Measurements from ENCODE around the gene NTRK2. TPM values are rescaled to one million over a fixed set of nuclear protein-coding genes. Genes with fewer than 3 reads are reported as not detected.

The NTRK2 gene
- total RNA-seq, 1 donor from 2014 or later = 65.0 TPM

DNA sequence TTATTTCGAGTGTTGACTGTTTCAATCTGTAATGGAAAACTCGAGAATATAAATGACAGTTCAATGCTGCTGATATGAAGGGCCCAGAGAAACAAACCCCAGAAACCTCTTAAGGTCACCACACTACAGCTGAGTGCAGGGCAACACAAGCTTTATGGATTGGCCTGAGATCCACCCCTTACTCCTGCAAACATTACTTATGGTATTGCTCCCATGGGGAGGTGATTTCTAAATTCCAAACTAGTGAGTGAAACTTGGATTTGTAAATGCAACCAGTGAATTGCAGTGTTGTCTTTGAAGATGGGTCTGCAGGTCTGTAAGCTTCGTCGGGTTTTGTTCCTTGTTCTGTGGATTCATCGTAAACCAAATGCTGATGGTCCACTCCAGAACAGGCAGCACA lies 85.4 kb downstream of the NTRK2 start:
- Mint-ChIP-seq H3K36me3 (peaks cover 5% of the 10 kb centered on the region), H3K4me1 (peaks cover 26% of the 10 kb centered on the region), H3K27ac (no peak overlapping the region), H3K27me3 (ENCODE audit: low read depth) (no peaks in the 10 kb centered on the region), H3K4me3 (no peak overlapping the region), H3K9me3 (no peaks in the 10 kb centered on the region)
- TF ChIP-seq, protein P1, sequence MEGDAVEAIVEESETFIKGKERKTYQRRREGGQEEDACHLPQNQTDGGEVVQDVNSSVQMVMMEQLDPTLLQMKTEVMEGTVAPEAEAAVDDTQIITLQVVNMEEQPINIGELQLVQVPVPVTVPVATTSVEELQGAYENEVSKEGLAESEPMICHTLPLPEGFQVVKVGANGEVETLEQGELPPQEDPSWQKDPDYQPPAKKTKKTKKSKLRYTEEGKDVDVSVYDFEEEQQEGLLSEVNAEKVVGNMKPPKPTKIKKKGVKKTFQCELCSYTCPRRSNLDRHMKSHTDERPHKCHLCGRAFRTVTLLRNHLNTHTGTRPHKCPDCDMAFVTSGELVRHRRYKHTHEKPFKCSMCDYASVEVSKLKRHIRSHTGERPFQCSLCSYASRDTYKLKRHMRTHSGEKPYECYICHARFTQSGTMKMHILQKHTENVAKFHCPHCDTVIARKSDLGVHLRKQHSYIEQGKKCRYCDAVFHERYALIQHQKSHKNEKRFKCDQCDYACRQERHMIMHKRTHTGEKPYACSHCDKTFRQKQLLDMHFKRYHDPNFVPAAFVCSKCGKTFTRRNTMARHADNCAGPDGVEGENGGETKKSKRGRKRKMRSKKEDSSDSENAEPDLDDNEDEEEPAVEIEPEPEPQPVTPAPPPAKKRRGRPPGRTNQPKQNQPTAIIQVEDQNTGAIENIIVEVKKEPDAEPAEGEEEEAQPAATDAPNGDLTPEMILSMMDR (IDR thresholded peaks at IDR 0.05; ENCODE audit: unreplicated experiment) = no peak
- no peak for DNase-seq (ENCODE audit: low spot score in 2 of 2, unreplicated experiment in 2 of 2)

GRCh38 chr9:84755380-84755779 lies 85.9 kb downstream of the NTRK2 start:
- H3K27me3 Mint-ChIP-seq (ENCODE audit: low read depth) = no peaks in the 10 kb centered on the region
- H3K4me1 Mint-ChIP-seq = peaks cover 28% of the 10 kb centered on the region
- no peaks in the 10 kb centered on the region for H3K9me3 Mint-ChIP-seq
- H3K36me3 Mint-ChIP-seq = peaks cover 2% of the 10 kb centered on the region
- H3K4me3 Mint-ChIP-seq = no peak overlapping the region
- TF ChIP-seq, protein P1 (IDR thresholded peaks at IDR 0.05; ENCODE audit: unreplicated experiment) = no peak
- DNase-seq (ENCODE audit: low spot score in 2 of 2, unreplicated experiment in 2 of 2) = no peak
- no peak overlapping the region for H3K27ac Mint-ChIP-seq

- H3K27ac Mint-ChIP-seq = no peak overlapping the region
- no peak for DNase-seq (ENCODE audit: low spot score in 2 of 2, unreplicated experiment in 2 of 2)
- no peak overlapping the region for H3K4me3 Mint-ChIP-seq
- H3K9me3 Mint-ChIP-seq = no peaks in the 10 kb centered on the region
- peaks cover 5% of the 10 kb centered on the region for H3K36me3 Mint-ChIP-seq
- no peaks in the 10 kb centered on the region for H3K27me3 Mint-ChIP-seq (ENCODE audit: low read depth)
- peaks cover 28% of the 10 kb centered on the region for H3K4me1 Mint-ChIP-seq
- TF ChIP-seq, protein P1 (IDR thresholded peaks at IDR 0.05; ENCODE audit: unreplicated experiment) = no peak
Measured at GRCh38 chr9:84756171-84756570, 86.6 kb downstream of the NTRK2 start.

DNA sequence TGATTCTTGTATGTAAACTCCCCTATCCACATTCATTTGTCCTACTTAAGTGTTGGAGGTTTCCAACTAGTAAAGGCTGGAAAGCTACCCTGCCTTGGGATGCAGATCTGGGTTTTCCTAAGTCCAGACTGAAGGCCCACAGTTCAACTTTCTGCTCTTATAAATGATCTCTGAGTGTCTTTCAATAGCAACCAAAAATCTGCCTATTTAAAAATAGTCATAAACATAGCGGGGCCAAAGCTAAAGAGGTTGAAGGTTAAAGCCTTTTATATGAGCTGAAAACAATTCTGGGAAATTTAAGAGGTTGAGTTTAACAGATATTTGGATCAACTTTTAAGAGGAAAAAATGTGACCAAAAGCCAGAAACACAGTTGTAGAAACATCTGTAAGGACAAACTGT lies 87.2 kb downstream of the NTRK2 start:
- peaks cover 11% of the 10 kb centered on the region for H3K36me3 Mint-ChIP-seq
- H3K9me3 Mint-ChIP-seq = peaks cover 4% of the 10 kb centered on the region
- no peak overlapping the region for H3K4me3 Mint-ChIP-seq
- no peaks in the 10 kb centered on the region for H3K27me3 Mint-ChIP-seq (ENCODE audit: low read depth)
- peaks cover 28% of the 10 kb centered on the region for H3K4me1 Mint-ChIP-seq
- no peak overlapping the region for H3K27ac Mint-ChIP-seq
- TF ChIP-seq, protein P1 (IDR thresholded peaks at IDR 0.05; ENCODE audit: unreplicated experiment) = no peak
- DNase-seq (ENCODE audit: low spot score in 2 of 2, unreplicated experiment in 2 of 2) = no peak

- H3K4me3 Mint-ChIP-seq = no peak overlapping the region
- H3K36me3 Mint-ChIP-seq = peaks cover 29% of the 10 kb centered on the region
- H3K27me3 Mint-ChIP-seq (ENCODE audit: low read depth) = no peaks in the 10 kb centered on the region
- TF ChIP-seq, protein P1 (IDR thresholded peaks at IDR 0.05; ENCODE audit: unreplicated experiment) = no peak
- H3K27ac Mint-ChIP-seq = no peak overlapping the region
- H3K4me1 Mint-ChIP-seq = peaks cover 19% of the 10 kb centered on the region
- no peak for DNase-seq (ENCODE audit: low spot score in 2 of 2, unreplicated experiment in 2 of 2)
- H3K9me3 Mint-ChIP-seq = peaks cover 17% of the 10 kb centered on the region
Measured at GRCh38 chr9:84758817-84759216, 89.3 kb downstream of the NTRK2 start.

DNA sequence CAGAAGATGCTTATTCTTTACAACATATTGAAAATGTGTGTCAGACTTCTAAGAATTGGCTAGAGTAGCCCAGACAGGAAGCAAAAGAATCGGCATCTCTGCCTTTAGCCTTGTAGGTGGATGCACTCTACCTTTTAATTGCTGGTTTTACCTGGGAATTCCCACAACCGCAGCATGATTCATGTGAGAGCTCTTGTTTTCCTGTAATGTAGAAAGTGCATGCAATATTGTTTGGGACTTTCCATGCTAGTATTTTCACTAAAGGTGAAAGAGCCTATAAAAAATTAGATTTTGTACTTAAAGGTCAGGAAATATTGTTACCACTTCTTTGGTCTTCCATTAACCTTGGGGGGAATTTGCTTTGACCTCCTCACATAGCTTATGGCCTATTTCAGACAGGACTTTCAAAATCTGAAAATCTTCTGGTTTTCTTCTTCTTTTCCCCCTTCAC lies 89.8 kb downstream of the NTRK2 start:
- H3K27me3 Mint-ChIP-seq (ENCODE audit: low read depth) = no peaks in the 10 kb centered on the region
- peaks cover 17% of the 10 kb centered on the region for H3K9me3 Mint-ChIP-seq
- peaks cover 29% of the 10 kb centered on the region for H3K36me3 Mint-ChIP-seq
- no peak overlapping the region for H3K4me3 Mint-ChIP-seq
- no peak for DNase-seq (ENCODE audit: low spot score in 2 of 2, unreplicated experiment in 2 of 2)
- peaks cover 14% of the 10 kb centered on the region for H3K4me1 Mint-ChIP-seq
- TF ChIP-seq, protein P1 (IDR thresholded peaks at IDR 0.05; ENCODE audit: unreplicated experiment) = no peak
- peak overlapping the region; percentile 49 for H3K27ac Mint-ChIP-seq
